H9 (cell line): ENCODE results near the gene EVI5. TPM values are rescaled to one million over a fixed set of nuclear protein-coding genes. Genes with fewer than 3 reads are reported as not detected.

Experiments used
- DNase-seq: peaks from one replicate; pipeline ENCODE4 v3.0.0-alpha.2; 2017
- H2AFZ ChIP-seq: one replicate; pipeline ENCODE4 v1.6.1; 2013; ENCODE audit warnings: mild to moderate bottlenecking, low read length, control low read depth, moderate library complexity
- H2AK5ac ChIP-seq: 2 replicates; pipeline ENCODE4 v1.6.1; 2013; ENCODE audit warnings: low read length, control low read depth, mixed read lengths; ENCODE audit not compliant: insufficient read length
- H2BK120ac ChIP-seq: one replicate; pipeline ENCODE4 v1.6.1; 2013; ENCODE audit warnings: low read depth, mild to moderate bottlenecking, low read length, control low read depth, inconsistent platforms; ENCODE audit not compliant: poor library complexity, severe bottlenecking
- H2BK12ac ChIP-seq: 2 replicates; pipeline ENCODE4 v1.6.1; 2013; ENCODE audit warnings: low read length, control low read depth, mixed read lengths, low read depth; ENCODE audit not compliant: insufficient read length
- H2BK15ac ChIP-seq: 2 replicates; pipeline ENCODE4 v1.6.1; 2013; ENCODE audit warnings: low read depth, low read length, control low read depth
- H2BK20ac ChIP-seq: one replicate; pipeline ENCODE4 v1.6.1; 2013; ENCODE audit warnings: low read depth, mild to moderate bottlenecking, low read length, control low read depth, inconsistent platforms; ENCODE audit not compliant: poor library complexity, severe bottlenecking
- H2BK5ac ChIP-seq: 2 replicates; pipeline ENCODE4 v1.6.1; 2013; ENCODE audit warnings: low read length, control low read depth, mixed read lengths; ENCODE audit not compliant: insufficient read length
- H3K14ac ChIP-seq: 2 replicates; pipeline ENCODE4 v1.6.1; 2013; ENCODE audit warnings: low read length, control low read depth; ENCODE audit not compliant: insufficient read depth
- H3K18ac ChIP-seq: 2 replicates; pipeline ENCODE4 v1.6.1; 2013; ENCODE audit warnings: low read depth, mild to moderate bottlenecking, mixed read lengths, low read length, control low read depth; ENCODE audit not compliant: insufficient read length
- H3K23ac ChIP-seq: 2 replicates; pipeline ENCODE4 v1.6.1; 2013; ENCODE audit warnings: low read length, control low read depth, mixed read lengths, low read depth; ENCODE audit not compliant: insufficient read length
- H3K23me2 ChIP-seq: 2 replicates; pipeline ENCODE4 v1.6.1; 2013; ENCODE audit warnings: low read depth, mild to moderate bottlenecking, mixed read lengths, low read length, control low read depth; ENCODE audit not compliant: insufficient read length, poor library complexity, severe bottlenecking
- H3K27ac ChIP-seq: 2 replicates; pipeline ENCODE4 v1.5.1; 2013; ENCODE audit warnings: low read length, control low read depth, mixed read lengths, low read depth; ENCODE audit not compliant: insufficient read length
- H3K27me3 ChIP-seq: 2 replicates; pipeline ENCODE4 v1.6.1; 2013; ENCODE audit warnings: low read length, control low read depth, inconsistent platforms; ENCODE audit not compliant: insufficient read depth
- H3K4ac ChIP-seq: 2 replicates; pipeline ENCODE4 v1.6.1; 2013; ENCODE audit warnings: low read depth, mild to moderate bottlenecking, control low read depth, inconsistent platforms, low read length, moderate library complexity
- H3K4me1 ChIP-seq: 2 replicates; pipeline ENCODE4 v1.6.1; 2013; ENCODE audit warnings: low read length, control low read depth, inconsistent platforms; ENCODE audit not compliant: insufficient read depth
- H3K4me2 ChIP-seq: 2 replicates; pipeline ENCODE4 v1.6.1; 2013; ENCODE audit warnings: low read length, control low read depth, mixed read lengths; ENCODE audit not compliant: insufficient read length, insufficient read depth
- H3K56ac ChIP-seq: 2 replicates; pipeline ENCODE4 v1.6.1; 2013; ENCODE audit warnings: low read depth, mild to moderate bottlenecking, mixed read lengths, low read length, control low read depth; ENCODE audit not compliant: insufficient read length
- H3K79me1 ChIP-seq: 2 replicates; pipeline ENCODE4 v1.6.1; 2013; ENCODE audit warnings: low read depth, mild to moderate bottlenecking, moderate library complexity, low read length, control low read depth, inconsistent platforms; ENCODE audit not compliant: insufficient read depth, poor library complexity, severe bottlenecking
- H3K79me2 ChIP-seq: 2 replicates; pipeline ENCODE4 v1.6.1; 2013; ENCODE audit warnings: low read length, control low read depth, inconsistent platforms; ENCODE audit not compliant: insufficient read depth
- H3K9ac ChIP-seq: 2 replicates; pipeline ENCODE4 v1.6.1; 2013; ENCODE audit warnings: low read length, control low read depth, mixed read lengths; ENCODE audit not compliant: insufficient read length; ENCODE audit errors: extremely low read depth
- H3K9me3 ChIP-seq: one replicate; pipeline ENCODE4 v1.6.1; 2013; ENCODE audit warnings: low read depth, low read length, inconsistent platforms; ENCODE audit not compliant: control insufficient read depth
- H3T11ph ChIP-seq: one replicate; pipeline ENCODE4 v1.6.1; 2013; ENCODE audit warnings: mild to moderate bottlenecking, low read length, control low read depth, inconsistent platforms
- H4K20me1 ChIP-seq: one replicate; pipeline ENCODE4 v1.6.1; 2013; ENCODE audit not compliant: control insufficient read depth, insufficient read length, insufficient read depth
- H4K5ac ChIP-seq: 2 replicates; pipeline ENCODE4 v1.6.1; 2013; ENCODE audit warnings: low read depth, mild to moderate bottlenecking, mixed read lengths, low read length, control low read depth; ENCODE audit not compliant: insufficient read length
- H4K8ac ChIP-seq: replicated peaks from 2 replicates; pipeline ENCODE4 v1.6.1; 2013; ENCODE audit warnings: low read length, control low read depth, mixed read lengths, low read depth; ENCODE audit not compliant: insufficient read length
- H4K91ac ChIP-seq: 2 replicates; pipeline ENCODE4 v1.6.1; 2013; ENCODE audit warnings: low read depth, mild to moderate bottlenecking, moderate library complexity, mixed read lengths, low read length, control low read depth; ENCODE audit not compliant: insufficient read length
- H3K27ac Mint-ChIP-seq, 3 experiments: 2 replicates in 2 of 3; 3 replicates in 1 of 3; pipeline ENCODE4 v1.8.0; 2020 to 2021; ENCODE audit warnings: mixed read lengths in 3 of 3, mild to moderate bottlenecking in 1 of 3, moderate library complexity in 1 of 3
- H3K27me3 Mint-ChIP-seq: 2 replicates; pipeline ENCODE4 v1.8.0; 2021; ENCODE audit warnings: low read depth, mild to moderate bottlenecking, moderate library complexity, mixed read lengths
- H3K36me3 Mint-ChIP-seq, 3 experiments: 2 replicates in 2 of 3; 3 replicates in 1 of 3; pipeline ENCODE4 v1.8.0; 2020 to 2021; ENCODE audit warnings: low read depth in 3 of 3, mixed read lengths in 3 of 3; ENCODE audit not compliant: insufficient read depth in 1 of 3
- H3K4me1 Mint-ChIP-seq, 2 experiments: 2 replicates each; pipeline ENCODE4 v1.8.0; 2020; ENCODE audit warnings: mixed read lengths in 2 of 2
- H3K4me3 Mint-ChIP-seq, 2 experiments: 2 replicates in 1 of 2; 3 replicates in 1 of 2; pipeline ENCODE4 v1.8.0; 2020 to 2021; ENCODE audit warnings: mild to moderate bottlenecking in 2 of 2, mixed read lengths in 2 of 2, moderate library complexity in 1 of 2
- H3K9me3 Mint-ChIP-seq, 2 experiments: 2 replicates in 1 of 2; 3 replicates in 1 of 2; pipeline ENCODE4 v1.8.0; 2020; ENCODE audit warnings: mild to moderate bottlenecking in 2 of 2, mixed read lengths in 2 of 2, moderate library complexity in 1 of 2
- WGBS: extraction: QIAGEN DNeasy Blood & Tissue Kit; methylation state at CpG from one replicate; pipeline ENCODE4 v1.1.7; 2013; ENCODE audit warnings: missing lambda C conversion rate, low lambda C conversion rate, mixed read lengths; ENCODE audit not compliant: insufficient read length; ENCODE audit errors: extremely low coverage; 5-methylcytosine and 5-hydroxymethylcytosine counted together
- total RNA-seq: library from RNA; stranded (reverse); gene quantifications from 2 replicates; pipeline ENCODE4 v1.2.1, GENCODE V29; 2021
- TF ChIP-seq, protein P1 (sequence below): fragments of 200-600 bp; sonication (generic); conservative IDR thresholded peaks from 3 replicates; pipeline ENCODE4 v1.8.0; 2021; ENCODE audit warnings: antibody characterized with exemption, mild to moderate bottlenecking

EVI5 gene
- total RNA-seq, 1 experiment from 2014 or later = 9.7 TPM

DNA sequence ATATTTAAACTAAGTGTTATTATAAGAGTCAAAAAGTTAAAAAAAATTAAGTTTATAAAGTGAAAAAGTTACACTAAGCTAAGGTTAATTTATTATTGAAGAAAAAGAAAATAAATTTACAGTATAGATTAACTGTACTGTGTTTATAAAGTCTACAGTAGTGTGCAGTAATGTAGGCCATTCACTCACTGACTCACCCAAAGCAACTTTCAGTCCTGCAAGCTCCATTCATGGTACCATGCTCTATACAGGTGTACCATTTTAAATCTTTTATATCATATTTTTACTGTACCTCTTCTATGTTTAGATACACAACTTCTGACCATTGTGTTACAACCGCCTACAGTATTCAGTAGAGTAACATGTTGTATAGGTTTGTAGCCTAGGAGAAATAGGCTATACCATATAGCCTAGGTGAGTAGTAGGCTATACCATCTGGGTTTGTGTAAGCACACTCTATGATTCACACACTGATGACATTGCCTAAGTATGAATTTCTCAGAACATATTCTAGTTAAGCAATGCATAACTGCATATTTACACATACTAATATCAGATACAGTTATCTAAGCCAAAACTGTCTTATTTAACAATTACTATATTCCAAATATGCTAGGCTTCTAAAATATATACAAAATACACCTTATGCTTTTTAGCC, 217.6 kb downstream of the EVI5 start:
- Histone ChIP-seq H3K9ac (no peak overlapping the region), H3K27me3 (no peaks in the 10 kb centered on the region), H3K56ac (no peak overlapping the region), H3K27ac (no peak overlapping the region), H2BK12ac (no peak overlapping the region), H3K23ac (no peak overlapping the region), H3T11ph (no peak overlapping the region), H4K5ac (no peak overlapping the region), H2BK5ac (no peak overlapping the region), H3K4me1 (no peaks in the 10 kb centered on the region), H3K14ac (no peak overlapping the region), H4K20me1 (no peaks in the 10 kb centered on the region), H2BK120ac (no peak overlapping the region), H4K8ac (no peak overlapping the region), H3K23me2 (no peaks in the 10 kb centered on the region), H2AFZ (no peak overlapping the region), H3K4ac (no peak overlapping the region), H3K4me2 (no peak overlapping the region), H3K9me3 (no peaks in the 10 kb centered on the region), H2BK20ac (no peak overlapping the region), H4K91ac (no peak overlapping the region), H3K79me2 (no peaks in the 10 kb centered on the region), H2BK15ac (no peak overlapping the region), H3K18ac (no peak overlapping the region), H3K79me1 (no peaks in the 10 kb centered on the region), H2AK5ac (no peak overlapping the region)
- no peak for DNase-seq
- H3K27ac Mint-ChIP-seq = no peak overlapping the region
- no CpG with 5 or more reads among the region's 1 CpG for WGBS
- no peaks in the 10 kb centered on the region for H3K4me1 Mint-ChIP-seq
- no peaks in the 10 kb centered on the region for H3K27me3 Mint-ChIP-seq
- TF ChIP-seq, protein P1, sequence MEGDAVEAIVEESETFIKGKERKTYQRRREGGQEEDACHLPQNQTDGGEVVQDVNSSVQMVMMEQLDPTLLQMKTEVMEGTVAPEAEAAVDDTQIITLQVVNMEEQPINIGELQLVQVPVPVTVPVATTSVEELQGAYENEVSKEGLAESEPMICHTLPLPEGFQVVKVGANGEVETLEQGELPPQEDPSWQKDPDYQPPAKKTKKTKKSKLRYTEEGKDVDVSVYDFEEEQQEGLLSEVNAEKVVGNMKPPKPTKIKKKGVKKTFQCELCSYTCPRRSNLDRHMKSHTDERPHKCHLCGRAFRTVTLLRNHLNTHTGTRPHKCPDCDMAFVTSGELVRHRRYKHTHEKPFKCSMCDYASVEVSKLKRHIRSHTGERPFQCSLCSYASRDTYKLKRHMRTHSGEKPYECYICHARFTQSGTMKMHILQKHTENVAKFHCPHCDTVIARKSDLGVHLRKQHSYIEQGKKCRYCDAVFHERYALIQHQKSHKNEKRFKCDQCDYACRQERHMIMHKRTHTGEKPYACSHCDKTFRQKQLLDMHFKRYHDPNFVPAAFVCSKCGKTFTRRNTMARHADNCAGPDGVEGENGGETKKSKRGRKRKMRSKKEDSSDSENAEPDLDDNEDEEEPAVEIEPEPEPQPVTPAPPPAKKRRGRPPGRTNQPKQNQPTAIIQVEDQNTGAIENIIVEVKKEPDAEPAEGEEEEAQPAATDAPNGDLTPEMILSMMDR = no peak
- no peak overlapping the region for H3K4me3 Mint-ChIP-seq
- H3K9me3 Mint-ChIP-seq = no peaks in the 10 kb centered on the region
- no peaks in the 10 kb centered on the region for H3K36me3 Mint-ChIP-seq
